ENCODE results near the gene KRTAP12-3. TPM values are rescaled to one million over a fixed set of nuclear protein-coding genes. Genes with fewer than 3 reads are reported as not detected.

The KRTAP12-3 gene
- total and polyA plus RNA-seq, 2 donors (not counting 1 experiment from before 2014, with no cell fraction given): not detected

DNA sequence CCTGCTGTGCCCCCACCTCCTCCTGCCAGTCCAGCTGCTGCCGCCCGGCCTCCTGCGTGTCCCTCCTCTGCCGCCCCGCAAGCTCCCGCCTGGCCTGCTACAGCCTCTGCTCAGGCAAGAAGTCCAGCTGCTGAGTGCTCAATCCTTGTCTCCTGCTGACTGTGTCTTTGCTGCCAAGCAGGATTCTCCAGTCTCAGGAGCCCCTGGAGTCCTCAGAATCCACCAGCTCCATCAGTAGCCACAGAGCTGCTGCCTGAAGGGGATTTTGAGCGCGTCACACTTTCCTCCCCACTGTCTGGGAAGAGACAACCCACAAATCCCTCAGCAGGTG, 10.5 kb upstream of the KRTAP12-3 start:
- DNase-seq: no peak

DNA sequence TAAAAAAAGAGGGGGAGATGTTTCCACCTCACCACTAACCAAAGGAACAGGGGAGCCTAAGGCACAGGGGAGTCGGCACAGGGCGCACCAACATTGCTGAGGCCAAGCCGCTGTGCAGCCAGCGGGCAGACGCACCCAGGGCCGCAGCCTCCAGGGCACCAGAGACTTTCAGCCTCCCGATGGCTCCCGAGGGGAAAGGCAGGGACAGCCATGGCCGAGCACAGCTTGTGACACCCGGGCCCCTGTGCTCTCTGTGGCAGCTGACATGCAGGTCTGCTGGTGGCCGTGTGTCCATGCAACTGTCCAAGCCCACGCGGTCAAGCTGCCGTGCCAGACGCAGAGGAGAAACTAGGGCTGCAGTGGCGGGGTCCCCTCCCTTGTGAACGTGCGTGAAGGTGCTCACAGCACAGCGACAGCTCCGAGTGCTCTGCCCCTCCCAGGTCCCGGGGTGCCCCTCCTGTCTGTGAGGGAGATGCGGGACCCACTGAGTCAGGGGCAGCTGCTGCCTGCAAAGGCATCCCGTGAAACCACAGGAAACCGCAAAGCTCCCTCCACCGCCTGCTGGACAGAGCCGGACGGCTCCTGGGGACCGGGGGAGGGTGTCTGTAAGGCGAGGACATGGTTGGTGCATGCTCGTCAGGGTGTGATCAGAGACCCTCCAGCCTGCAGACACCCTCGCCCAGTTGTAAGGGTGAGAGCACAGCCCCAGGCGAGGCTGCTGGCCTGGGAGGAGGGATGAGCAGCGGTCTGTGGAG, 9.0 kb upstream of the KRTAP12-3 start:
- Histone ChIP-seq H3K4me2 (replicated peaks; ENCODE audit: low read depth, low read length, poor library complexity, severe bottlenecking) (no peak overlapping the region), H3K36me3 (replicated peaks in 1 of 2; ENCODE audit: control extremely low read depth in 1 of 2, control insufficient read depth in 1 of 2, extremely low read depth in 1 of 2, insufficient read depth in 2 of 2, low read length in 1 of 2) (no peaks in the 10 kb centered on the region), H3K9ac (ENCODE audit: low read length) (no peak overlapping the region), H3K27ac (ENCODE audit: low read length in 2 of 2) (no peak overlapping the region), H2AFZ (ENCODE audit: insufficient read depth, low read depth, low read length, poor library complexity, severe bottlenecking) (no peak overlapping the region), H3K4me1 (ENCODE audit: control insufficient read depth in 2 of 2, insufficient read depth in 2 of 2, low read length in 2 of 2) (no peaks in the 10 kb centered on the region), H3K4me3 (ENCODE audit: control extremely low read depth in 1 of 5, extremely low read depth in 1 of 5, insufficient read depth in 1 of 5, low read depth in 2 of 5, low read length in 4 of 5) (no peak overlapping the region), H4K20me1 (ENCODE audit: control insufficient read depth, insufficient read depth, low read length, poor library complexity, severe bottlenecking) (no peaks in the 10 kb centered on the region), H3K9me3 (ENCODE audit: control extremely low read depth in 1 of 3, control insufficient read depth in 2 of 3, insufficient read depth in 1 of 3, low read length in 2 of 3) (peaks cover 0 to 10% (median 4%) of the 10 kb centered on the region in 3 donors), H3K27me3 (replicated peaks in 1 of 4; ENCODE audit: control extremely low read depth in 1 of 4, control insufficient read depth in 3 of 4, insufficient read depth in 4 of 4, low read length in 3 of 4) (peaks cover 0 to 2% (median 0%) of the 10 kb centered on the region in 4 experiments), H3K79me2 (ENCODE audit: control insufficient read depth, insufficient read depth, low read length) (no peaks in the 10 kb centered on the region)
- Mint-ChIP-seq H3K4me3 (no peak overlapping the region), H3K4me1 (no peaks in the 10 kb centered on the region), H3K27ac (no peak overlapping the region), H3K9me3 (ENCODE audit: insufficient read depth) (peaks cover 7% of the 10 kb centered on the region), H3K27me3 (peaks cover 7% of the 10 kb centered on the region)
- no peak for ATAC-seq (ENCODE audit: low read depth)
- 87% methylated on average over 32 of the region's 33 CpGs for WGBS (ENCODE audit: insufficient coverage)
- DNase-seq: no peak
- ChIA-PET CTCF (no interaction called here), POLR2A (no interaction called here)
- intact Hi-C loops (cut with micrococcal nuclease): no loop called here
- TF ChIP-seq EZH2 (IDR thresholded peaks at IDR 0.05; ENCODE audit: borderline replicate concordance, insufficient read depth, low read depth, low read length, poor library complexity, severe bottlenecking): no peak
- TF ChIP-seq, protein P1, sequence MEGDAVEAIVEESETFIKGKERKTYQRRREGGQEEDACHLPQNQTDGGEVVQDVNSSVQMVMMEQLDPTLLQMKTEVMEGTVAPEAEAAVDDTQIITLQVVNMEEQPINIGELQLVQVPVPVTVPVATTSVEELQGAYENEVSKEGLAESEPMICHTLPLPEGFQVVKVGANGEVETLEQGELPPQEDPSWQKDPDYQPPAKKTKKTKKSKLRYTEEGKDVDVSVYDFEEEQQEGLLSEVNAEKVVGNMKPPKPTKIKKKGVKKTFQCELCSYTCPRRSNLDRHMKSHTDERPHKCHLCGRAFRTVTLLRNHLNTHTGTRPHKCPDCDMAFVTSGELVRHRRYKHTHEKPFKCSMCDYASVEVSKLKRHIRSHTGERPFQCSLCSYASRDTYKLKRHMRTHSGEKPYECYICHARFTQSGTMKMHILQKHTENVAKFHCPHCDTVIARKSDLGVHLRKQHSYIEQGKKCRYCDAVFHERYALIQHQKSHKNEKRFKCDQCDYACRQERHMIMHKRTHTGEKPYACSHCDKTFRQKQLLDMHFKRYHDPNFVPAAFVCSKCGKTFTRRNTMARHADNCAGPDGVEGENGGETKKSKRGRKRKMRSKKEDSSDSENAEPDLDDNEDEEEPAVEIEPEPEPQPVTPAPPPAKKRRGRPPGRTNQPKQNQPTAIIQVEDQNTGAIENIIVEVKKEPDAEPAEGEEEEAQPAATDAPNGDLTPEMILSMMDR (IDR thresholded peaks at IDR 0.05): no peak

More for the DNA sequence above, 10.5 kb upstream of the KRTAP12-3 start:
- ATAC-seq (ENCODE audit: low read depth): no peak
- ChIA-PET POLR2A (no interaction called here), CTCF (no interaction called here)
- Mint-ChIP-seq H3K27me3 (peaks cover 3% of the 10 kb centered on the region), H3K4me1 (no peaks in the 10 kb centered on the region), H3K9me3 (ENCODE audit: insufficient read depth) (peaks cover 7% of the 10 kb centered on the region), H3K4me3 (no peak overlapping the region), H3K27ac (no peak overlapping the region)
- Histone ChIP-seq H3K9ac (ENCODE audit: low read length) (no peak overlapping the region), H3K79me2 (ENCODE audit: control insufficient read depth, insufficient read depth, low read length) (no peaks in the 10 kb centered on the region), H3K27me3 (replicated peaks in 1 of 4; ENCODE audit: control extremely low read depth in 1 of 4, control insufficient read depth in 3 of 4, insufficient read depth in 4 of 4, low read length in 3 of 4) (peaks cover 0 to 2% (median 0%) of the 10 kb centered on the region in 4 experiments), H4K20me1 (ENCODE audit: control insufficient read depth, insufficient read depth, low read length, poor library complexity, severe bottlenecking) (no peaks in the 10 kb centered on the region), H3K4me1 (ENCODE audit: control insufficient read depth in 2 of 2, insufficient read depth in 2 of 2, low read length in 2 of 2) (no peaks in the 10 kb centered on the region), H3K4me3 (ENCODE audit: control extremely low read depth in 1 of 5, extremely low read depth in 1 of 5, insufficient read depth in 1 of 5, low read depth in 2 of 5, low read length in 4 of 5) (no peak overlapping the region), H3K9me3 (ENCODE audit: control extremely low read depth in 1 of 3, control insufficient read depth in 2 of 3, insufficient read depth in 1 of 3, low read length in 2 of 3) (peaks cover 0 to 12% (median 4%) of the 10 kb centered on the region in 3 donors), H3K27ac (ENCODE audit: low read length in 2 of 2) (no peak overlapping the region), H2AFZ (ENCODE audit: insufficient read depth, low read depth, low read length, poor library complexity, severe bottlenecking) (no peak overlapping the region), H3K36me3 (replicated peaks in 1 of 2; ENCODE audit: control extremely low read depth in 1 of 2, control insufficient read depth in 1 of 2, extremely low read depth in 1 of 2, insufficient read depth in 2 of 2, low read length in 1 of 2) (no peaks in the 10 kb centered on the region), H3K4me2 (replicated peaks; ENCODE audit: low read depth, low read length, poor library complexity, severe bottlenecking) (no peak overlapping the region)
- intact Hi-C loops (cut with micrococcal nuclease): no loop called here
- 79% methylated on average over 8 of the region's 8 CpGs for WGBS (ENCODE audit: insufficient coverage)
- no peak for TF ChIP-seq EZH2 (IDR thresholded peaks at IDR 0.05; ENCODE audit: borderline replicate concordance, insufficient read depth, low read depth, low read length, poor library complexity, severe bottlenecking)
- TF ChIP-seq, protein P1 (IDR thresholded peaks at IDR 0.05): no peak
